OCI-LY7 (cell line): ENCODE results near the gene ARIH1. TPM values are rescaled to one million over a fixed set of nuclear protein-coding genes. Genes with fewer than 3 reads are reported as not detected.

Source experiments
- BruUV-seq: library from RNA; stranded (reverse); fragments of 400-500 nt; replicated peaks from 2 replicates; lab custom pipeline; 2021; lab: Mats Ljungman, UMichigan
- CTCF ChIA-PET: fragments of 300-600 bp; sonication (Branson Sonifier 250); formaldehyde crosslinking; loops from one replicate; lab custom pipeline; 2022; ENCODE audit warnings: antibody characterized with exemption; ENCODE audit not compliant: unreplicated experiment; lab: Charles Lee
- POLR2A ChIA-PET: fragments of 300-600 bp; sonication (Branson Sonifier 250); formaldehyde crosslinking; loops from one replicate; lab custom pipeline; 2022; ENCODE audit warnings: antibody characterized with exemption; lab: Charles Lee
- DNase-seq: peaks from one replicate; pipeline ENCODE4 v3.0.0-alpha.2; 2015; ENCODE audit warnings: low spot score
- H2AFZ ChIP-seq: fragments of 200-600 bp; sonication (generic), shearing (Covaris generic); 2 replicates; pipeline ENCODE4 v1.6.1; 2014; ENCODE audit warnings: mild to moderate bottlenecking, antibody characterized with exemption, low read length, moderate library complexity
- H3K27ac ChIP-seq: fragments of 200-600 bp; sonication (generic); 2 replicates; pipeline ENCODE4 v1.5.1; 2014; ENCODE audit warnings: mixed run types, low read depth, mild to moderate bottlenecking, moderate library complexity, low read length, inconsistent platforms; ENCODE audit not compliant: poor library complexity, severe bottlenecking
- H3K36me3 ChIP-seq: fragments of 200-600 bp; sonication (generic); 2 replicates; pipeline ENCODE4 v1.6.1; 2014; ENCODE audit warnings: mild to moderate bottlenecking, antibody characterized with exemption, low read length, moderate library complexity, mixed read lengths; ENCODE audit not compliant: insufficient read depth
- H3K4me1 ChIP-seq: fragments of 200-600 bp; sonication (generic); 2 replicates; pipeline ENCODE4 v1.5.1; 2014; ENCODE audit warnings: mild to moderate bottlenecking, low read length; ENCODE audit not compliant: insufficient read depth, poor library complexity, severe bottlenecking
- H3K4me2 ChIP-seq: fragments of 200-600 bp; sonication (generic); 2 replicates; pipeline ENCODE4 v1.6.1; 2014; ENCODE audit warnings: mild to moderate bottlenecking, low read length
- H3K4me3 ChIP-seq: fragments of 200-600 bp; sonication (generic); 2 replicates; pipeline ENCODE4 v1.5.1; 2014; ENCODE audit warnings: mild to moderate bottlenecking, low read depth, low read length; ENCODE audit not compliant: poor library complexity, severe bottlenecking
- H3K79me2 ChIP-seq: fragments of 200-600 bp; sonication (generic); 2 replicates; pipeline ENCODE4 v1.6.1; 2016; ENCODE audit warnings: low read depth, mild to moderate bottlenecking, low read length, moderate library complexity, mixed read lengths; ENCODE audit not compliant: insufficient read depth
- H3K9me2 ChIP-seq: fragments of 200-600 bp; sonication (generic); 2 replicates; pipeline ENCODE4 v1.6.1; 2016; ENCODE audit warnings: mild to moderate bottlenecking, low read length, mixed read lengths; ENCODE audit not compliant: insufficient read depth
- H3K9me3 ChIP-seq: fragments of 200-600 bp; sonication (generic); 2 replicates; pipeline ENCODE4 v1.6.1; 2014; ENCODE audit warnings: mild to moderate bottlenecking, mixed run types, low read length, mixed read lengths
- H4K20me1 ChIP-seq: fragments of 200-600 bp; sonication (generic); 2 replicates; pipeline ENCODE4 v1.6.1; 2014; ENCODE audit warnings: mild to moderate bottlenecking, antibody characterized with exemption, low read length, moderate library complexity, mixed read lengths; ENCODE audit not compliant: insufficient read depth
- EZH2phosphoT487 ChIP-seq: fragments of 200-600 bp; sonication (generic); IDR thresholded peaks from 2 replicates; pipeline ENCODE4 v1.6.1; 2018; ENCODE audit warnings: low read depth, borderline replicate concordance, mild to moderate bottlenecking, mixed run types, antibody characterized with exemption, low read length, moderate library complexity, mixed read lengths
- intact Hi-C: fragments of 100-400 bp; cut with micrococcal nuclease; formaldehyde crosslinking; loops from one replicate; pipeline ENCODE4 v1.10.0; 2022; ENCODE audit not compliant: unreplicated experiment
- total RNA-seq, 2 experiments: library from RNA; depleted of rRNA in 1 of 2; stranded (reverse); fragments of >200 nt in 1 of 2; shearing (Covaris generic) in 1 of 2; gene quantifications; 2 replicates each; pipeline ENCODE4 v1.2.3, GENCODE V29; 2014 to 2022
- TF ChIP-seq, protein P1 (sequence below): fragments of 200-600 bp; sonication (generic); conservative IDR thresholded peaks from 2 replicates; pipeline ENCODE4 v1.5.1; 2014; ENCODE audit warnings: mild to moderate bottlenecking, antibody characterized with exemption, low read length, moderate library complexity, mixed read lengths

Gene ARIH1
- total RNA-seq, 2 experiments from 2014 or later, result 33.0 to 142 TPM

DNA sequence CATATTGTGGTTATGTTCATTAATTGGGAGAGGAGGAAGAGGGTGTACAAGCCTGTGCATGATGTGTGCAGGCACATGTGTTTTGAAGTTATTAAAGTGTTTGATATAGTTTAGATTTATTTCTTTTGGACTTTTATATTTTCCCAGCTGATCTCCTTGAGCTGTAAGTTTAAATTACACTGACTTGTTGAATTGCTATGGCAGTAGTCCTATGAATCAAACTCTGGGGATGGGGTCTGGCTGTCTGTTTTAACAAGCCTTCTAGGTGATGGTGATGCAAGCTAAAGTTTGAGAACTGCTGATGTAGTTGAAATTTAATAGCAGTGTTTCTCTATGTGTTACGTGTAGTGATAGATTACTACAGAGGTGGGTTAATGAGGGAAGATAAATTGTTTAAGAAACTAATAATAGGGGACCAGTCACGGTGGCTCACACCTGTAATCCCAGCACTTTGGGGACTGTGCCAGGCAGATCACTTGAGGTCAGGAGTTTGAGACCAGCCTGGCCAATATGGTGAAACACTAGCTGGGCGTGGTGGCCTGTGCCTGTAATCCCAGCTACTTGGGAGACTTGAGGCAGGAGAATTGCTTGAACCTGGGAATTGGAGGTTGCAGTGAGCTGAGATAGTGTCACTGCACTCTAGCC is 7.0 kb downstream of the ARIH1 start:
- Histone ChIP-seq H3K4me2 (no peak overlapping the region), H3K4me1 (peaks cover 14% of the 10 kb centered on the region), H3K9me2 (no peaks in the 10 kb centered on the region), H3K79me2 (peaks cover 100% of the 10 kb centered on the region), H3K27ac (no peak overlapping the region), H3K4me3 (no peak overlapping the region), H4K20me1 (peaks cover 27% of the 10 kb centered on the region), H3K9me3 (peaks cover 5% of the 10 kb centered on the region; the same call in 1 of the 2 replicates), H3K36me3 (peaks cover 95% of the 10 kb centered on the region), H2AFZ (no peak overlapping the region)
- BruUV-seq, result no TSS peak
- POLR2A ChIA-PET, result no interaction called here
- no peak for DNase-seq
- CTCF ChIA-PET, result no interaction called here
- intact Hi-C loops, result no loop called here
- TF ChIP-seq EZH2phosphoT487, result no peak
- TF ChIP-seq, protein P1, sequence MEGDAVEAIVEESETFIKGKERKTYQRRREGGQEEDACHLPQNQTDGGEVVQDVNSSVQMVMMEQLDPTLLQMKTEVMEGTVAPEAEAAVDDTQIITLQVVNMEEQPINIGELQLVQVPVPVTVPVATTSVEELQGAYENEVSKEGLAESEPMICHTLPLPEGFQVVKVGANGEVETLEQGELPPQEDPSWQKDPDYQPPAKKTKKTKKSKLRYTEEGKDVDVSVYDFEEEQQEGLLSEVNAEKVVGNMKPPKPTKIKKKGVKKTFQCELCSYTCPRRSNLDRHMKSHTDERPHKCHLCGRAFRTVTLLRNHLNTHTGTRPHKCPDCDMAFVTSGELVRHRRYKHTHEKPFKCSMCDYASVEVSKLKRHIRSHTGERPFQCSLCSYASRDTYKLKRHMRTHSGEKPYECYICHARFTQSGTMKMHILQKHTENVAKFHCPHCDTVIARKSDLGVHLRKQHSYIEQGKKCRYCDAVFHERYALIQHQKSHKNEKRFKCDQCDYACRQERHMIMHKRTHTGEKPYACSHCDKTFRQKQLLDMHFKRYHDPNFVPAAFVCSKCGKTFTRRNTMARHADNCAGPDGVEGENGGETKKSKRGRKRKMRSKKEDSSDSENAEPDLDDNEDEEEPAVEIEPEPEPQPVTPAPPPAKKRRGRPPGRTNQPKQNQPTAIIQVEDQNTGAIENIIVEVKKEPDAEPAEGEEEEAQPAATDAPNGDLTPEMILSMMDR, result no peak

DNA sequence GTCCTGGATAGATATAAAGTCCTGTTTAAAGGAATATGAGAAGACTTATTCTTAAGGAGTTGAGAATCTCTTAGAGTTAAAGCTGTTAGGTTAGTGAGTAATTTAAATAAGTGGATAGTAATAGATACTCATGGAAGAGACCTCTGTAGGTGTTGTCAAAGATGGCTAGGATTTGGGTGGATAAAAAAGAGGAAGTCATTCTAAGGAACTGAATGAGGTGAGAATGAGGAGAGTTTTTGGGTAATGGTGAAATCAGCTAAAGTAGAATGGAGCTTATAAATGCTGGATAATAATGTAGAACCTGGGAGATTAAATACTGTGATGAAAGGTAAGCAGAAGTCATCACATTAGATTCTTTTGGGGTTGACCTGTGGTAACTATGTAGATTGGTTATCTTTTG is 8.1 kb downstream of the ARIH1 start:
- Histone ChIP-seq H4K20me1 (peaks cover 23% of the 10 kb centered on the region), H3K4me1 (peaks cover 2% of the 10 kb centered on the region), H3K4me3 (no peak overlapping the region), H3K4me2 (no peak overlapping the region), H3K36me3 (peaks cover 88% of the 10 kb centered on the region), H3K79me2 (peaks cover 100% of the 10 kb centered on the region), H2AFZ (no peak overlapping the region), H3K9me2 (no peaks in the 10 kb centered on the region), H3K27ac (no peak overlapping the region), H3K9me3 (peaks cover 5% of the 10 kb centered on the region; the same call in 1 of the 2 replicates)
- ChIA-PET POLR2A (interaction anchor here (0.6 to 1.8 kb wide), 4 partner anchors 9 to 1137 kb away, joined by 3 to 10 read pairs (median 6); no protein-coding TSS in a partner anchor), CTCF (no interaction called here)
- TF ChIP-seq, protein P1, result no peak
- no peak for TF ChIP-seq EZH2phosphoT487
- TSS peak; percentile 41 for BruUV-seq
- no peak for DNase-seq
- intact Hi-C loops, result no loop called here

- intact Hi-C loops, result no loop called here
- peaks cover 5% of the 10 kb centered on the region; the same call in 1 of the 2 replicates for H3K9me3 ChIP-seq
- peaks cover 85% of the 10 kb centered on the region for H3K36me3 ChIP-seq
- no peaks in the 10 kb centered on the region for H3K9me2 ChIP-seq
- H3K79me2 ChIP-seq, result peaks cover 100% of the 10 kb centered on the region
- ChIA-PET POLR2A (interaction anchor here (1.2 to 1.8 kb wide), 2 partner anchors 8 to 271 kb away, joined by 3 to 10 read pairs; no protein-coding TSS in a partner anchor), CTCF (interaction anchor here (1.0 kb wide), 1 partner anchor 10 kb away, joined by 3 read pairs; no protein-coding TSS in a partner anchor)
- H3K4me1 ChIP-seq, result no peaks in the 10 kb centered on the region
- no peak overlapping the region for H3K4me2 ChIP-seq
- no peak overlapping the region for H3K27ac ChIP-seq
- peaks cover 28% of the 10 kb centered on the region for H4K20me1 ChIP-seq
- DNase-seq, result no peak
- no peak overlapping the region for H3K4me3 ChIP-seq
- TF ChIP-seq EZH2phosphoT487, result no peak
- TF ChIP-seq, protein P1, result no peak
- no TSS peak for BruUV-seq
- H2AFZ ChIP-seq, result no peak overlapping the region
These were observed 9.1 kb downstream of the ARIH1 start for GRCh38 chr15:72483279-72483678.
